ENCODE measurements around the gene TFPT.
A peak's percentile ranks its signal among the peaks of the same experiment; 100 is the strongest.

The TFPT gene

DNA sequence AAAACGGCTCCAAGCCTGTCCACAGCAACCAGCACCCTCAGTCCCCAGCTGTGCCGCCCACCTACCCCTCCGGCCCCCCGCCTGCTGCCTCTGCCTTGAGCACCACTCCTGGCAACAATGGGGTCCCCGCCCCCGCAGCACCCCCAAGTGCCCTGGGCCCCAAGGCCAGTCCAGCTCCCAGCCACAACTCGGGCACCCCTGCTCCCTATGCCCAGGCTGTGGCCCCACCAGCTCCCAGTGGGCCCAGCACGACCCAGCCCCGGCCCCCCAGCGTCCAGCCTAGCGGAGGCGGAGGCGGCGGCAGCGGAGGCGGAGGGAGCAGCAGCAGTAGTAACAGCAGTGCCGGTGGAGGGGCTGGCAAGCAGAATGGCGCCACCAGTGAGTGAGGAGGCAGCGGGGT lies 32.7 kb upstream of the TFPT start:
- no peak for DNase-seq (ENCODE audit: low read depth)

DNA sequence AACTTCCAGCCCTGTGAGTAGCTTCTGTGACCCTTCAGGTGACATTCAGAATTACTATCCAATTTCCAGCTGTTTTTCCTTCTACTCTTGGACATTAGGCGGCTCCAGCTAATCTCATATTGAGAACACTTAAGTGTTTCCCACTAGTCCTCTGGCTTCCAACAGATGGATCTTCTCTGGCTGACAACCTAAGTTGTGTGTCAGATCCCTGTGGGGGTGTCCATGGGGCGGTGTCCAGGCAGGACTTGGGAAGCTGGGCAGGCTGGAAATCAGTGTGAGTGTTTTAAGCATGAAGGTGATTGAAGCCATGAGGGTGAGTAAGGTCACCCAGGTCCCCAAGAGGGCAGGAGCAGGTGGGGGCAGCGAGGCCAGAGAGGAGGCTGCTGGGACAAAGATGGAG lies 32.2 kb upstream of the TFPT start:
- no peak for DNase-seq (ENCODE audit: low read depth)

DNA sequence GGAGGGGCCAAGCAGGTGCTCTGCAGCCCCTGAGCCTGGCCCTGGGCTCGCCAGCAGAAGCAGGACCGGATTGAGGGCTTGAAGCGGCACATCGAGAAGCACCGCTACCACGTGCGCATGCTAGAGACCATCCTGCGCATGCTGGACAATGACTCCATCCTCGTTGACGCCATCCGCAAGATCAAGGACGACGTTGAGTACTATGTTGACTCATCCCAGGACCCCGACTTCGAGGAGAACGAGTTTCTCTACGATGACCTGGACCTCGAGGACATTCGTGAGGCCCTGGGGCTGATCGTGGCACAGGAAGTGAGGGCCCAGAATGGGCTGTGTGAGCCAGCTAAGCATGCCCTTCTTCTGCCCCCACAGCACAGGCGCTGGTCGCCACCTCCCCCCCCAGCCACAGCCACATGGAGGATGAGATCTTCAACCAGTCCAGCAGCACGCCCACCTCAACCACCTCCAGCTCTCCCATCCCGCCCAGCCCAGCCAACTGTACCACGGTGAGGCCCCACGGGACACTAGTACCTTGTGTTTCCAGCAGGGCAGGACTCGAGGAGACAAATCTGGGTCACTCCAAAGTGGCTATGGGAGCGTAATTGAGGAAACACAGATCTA lies 30.2 kb upstream of the TFPT start:
- no peak for DNase-seq (ENCODE audit: low read depth)

GRCh38 chr19:54142166-54142780 lies 26.8 kb upstream of the TFPT start:
- no peak for DNase-seq (ENCODE audit: low read depth)

DNA sequence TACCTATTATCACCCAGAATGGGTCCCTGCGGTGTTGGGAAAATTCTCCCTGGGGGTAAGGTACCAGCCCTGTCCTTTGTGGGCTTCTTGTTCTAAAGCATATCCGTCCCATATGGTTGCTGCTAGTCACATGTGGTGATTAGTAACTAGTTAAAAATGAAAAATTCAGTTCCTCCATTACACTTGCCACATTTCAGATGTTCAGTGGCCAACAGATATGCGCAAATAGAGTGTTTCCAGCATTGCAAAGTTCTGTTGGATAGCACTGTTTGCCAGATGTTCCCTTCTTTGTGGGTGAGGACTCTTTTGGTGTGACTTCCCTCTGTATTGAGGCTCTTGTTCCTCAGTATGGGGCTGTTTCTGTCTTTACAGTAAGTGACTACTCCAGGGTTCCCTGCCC lies 25.9 kb upstream of the TFPT start:
- DNase-seq (ENCODE audit: low read depth): no peak

DNA sequence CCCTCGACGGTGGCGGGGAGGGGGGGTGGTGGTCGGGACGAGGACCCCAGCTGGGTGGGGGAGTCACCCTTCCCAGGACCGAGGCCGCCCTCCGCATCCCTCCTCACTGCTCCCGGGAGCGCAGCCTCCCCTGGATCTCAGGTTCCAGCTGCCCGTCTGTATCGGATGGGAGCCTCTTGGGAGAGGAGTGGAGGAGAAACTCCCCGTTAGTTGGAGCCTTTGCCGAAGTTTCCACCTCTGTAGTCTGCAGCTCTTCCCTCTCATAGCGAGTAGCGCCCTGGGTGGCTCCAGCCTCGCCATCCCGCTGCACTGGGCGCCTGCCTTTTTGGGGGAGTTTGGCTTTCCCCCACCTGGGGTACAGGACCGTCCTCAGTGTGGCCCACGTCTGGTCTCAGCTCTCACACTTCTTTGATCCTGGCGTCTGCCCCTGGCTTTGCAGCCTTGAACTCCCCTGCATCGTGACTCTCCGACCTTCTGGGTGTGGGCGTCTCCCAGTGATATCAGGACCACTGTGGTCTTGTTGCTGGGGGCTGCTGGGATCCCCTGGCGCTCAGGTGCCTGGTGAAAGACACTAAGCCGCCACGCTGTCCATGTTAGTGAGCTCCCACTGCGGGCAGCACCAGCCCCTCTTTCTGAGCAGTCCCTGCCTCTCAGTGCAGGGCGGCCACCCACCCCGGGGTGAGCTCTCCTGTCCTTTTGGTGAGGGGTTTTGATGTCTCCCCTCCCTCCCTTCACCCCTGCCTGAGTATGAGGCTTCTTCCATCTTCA lies 23.2 kb upstream of the TFPT start:
- no peak for DNase-seq (ENCODE audit: low read depth)

GRCh38 chr19:54137699-54138488 lies 22.4 kb upstream of the TFPT start, which contains the start of gene CNOT3:
Gene CNOT3, plus strand, starts transcription at chr19:54137762. Its CDS starts 5,217 bp downstream, at chr19:54142979.
- no peak for DNase-seq (ENCODE audit: low read depth)

GRCh38 chr19:54136864-54137698 lies 21.6 kb upstream of the TFPT start:
- peak; percentile 100 for DNase-seq (ENCODE audit: low read depth)

DNA sequence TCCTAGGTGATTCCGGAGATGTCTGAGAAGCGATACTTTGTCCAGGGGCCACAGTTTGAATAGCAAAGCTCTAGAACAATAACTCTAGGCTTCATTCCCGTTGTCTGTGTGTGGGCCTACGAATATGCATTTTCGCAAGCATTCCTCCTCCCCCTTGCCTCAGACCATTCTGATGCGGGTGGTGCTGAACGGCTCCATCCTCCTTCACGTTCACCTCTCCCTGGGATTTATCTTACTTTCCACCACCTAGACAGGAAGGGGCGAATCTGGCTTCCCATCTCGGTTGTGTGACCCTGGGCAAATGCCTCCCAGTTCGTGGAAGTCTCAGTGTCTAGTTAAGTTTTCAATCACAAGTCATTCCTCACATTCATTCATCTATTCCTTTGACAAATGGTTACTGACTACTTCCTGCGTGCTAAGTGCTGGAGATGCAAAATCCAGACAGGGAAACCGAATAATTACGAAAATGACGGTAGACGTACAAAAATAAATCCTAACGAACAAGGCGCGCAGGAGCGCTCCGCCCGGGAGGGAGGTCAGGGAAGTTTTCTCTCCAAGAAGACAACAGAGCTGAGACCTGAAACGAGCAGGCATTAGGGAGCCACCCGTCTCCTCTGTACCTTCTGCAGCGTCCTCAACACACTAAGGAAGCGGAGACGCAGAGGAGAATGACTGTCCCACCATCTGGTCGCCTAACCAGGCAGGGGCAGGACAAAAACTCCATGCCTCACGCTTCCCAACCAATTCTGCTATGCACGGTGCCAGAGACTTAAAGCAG lies 20.8 kb upstream of the TFPT start:
- no peak for DNase-seq (ENCODE audit: low read depth)

DNA sequence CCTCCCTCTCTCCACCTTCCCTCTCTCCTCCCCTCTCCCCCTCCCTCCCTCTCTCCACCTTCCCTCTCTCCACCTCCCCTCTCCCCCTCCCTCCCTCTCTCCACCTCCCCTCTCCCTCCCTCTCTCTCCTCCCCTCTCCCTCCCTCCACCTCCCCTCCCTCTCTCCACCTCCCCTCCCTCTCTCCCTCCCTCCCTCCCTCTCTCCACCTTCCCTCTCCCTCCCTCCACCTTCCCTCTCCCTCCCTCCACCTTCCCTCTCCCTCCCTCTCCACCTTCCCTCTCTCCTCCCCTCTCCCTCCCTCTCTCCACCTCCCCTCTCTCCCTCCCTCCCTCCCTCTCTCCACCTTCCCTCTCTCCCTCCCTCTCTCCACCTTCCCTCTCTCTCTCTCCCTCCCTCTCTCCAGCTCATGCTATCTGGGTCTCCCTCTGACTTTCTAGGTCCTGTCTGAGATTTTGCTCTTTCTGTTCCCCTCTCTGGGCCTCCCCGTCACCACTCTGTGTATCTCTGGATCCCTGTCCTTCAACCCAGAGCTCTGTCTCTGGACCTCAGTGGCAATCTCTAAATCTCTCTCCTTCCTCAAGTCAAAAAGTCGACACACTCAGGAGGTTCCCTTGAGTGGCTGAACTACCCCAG lies 18.6 kb upstream of the TFPT start:
- DNase-seq (ENCODE audit: low read depth): no peak

GRCh38 chr19:54133312-54133956 lies 18.0 kb upstream of the TFPT start:
- DNase-seq (ENCODE audit: low read depth): no peak

GRCh38 chr19:54129617-54129996 lies 14.2 kb upstream of the TFPT start:
- DNase-seq (ENCODE audit: low read depth): no peak

GRCh38 chr19:54128796-54129616 lies 13.5 kb upstream of the TFPT start:
- no peak for DNase-seq (ENCODE audit: low read depth)

DNA sequence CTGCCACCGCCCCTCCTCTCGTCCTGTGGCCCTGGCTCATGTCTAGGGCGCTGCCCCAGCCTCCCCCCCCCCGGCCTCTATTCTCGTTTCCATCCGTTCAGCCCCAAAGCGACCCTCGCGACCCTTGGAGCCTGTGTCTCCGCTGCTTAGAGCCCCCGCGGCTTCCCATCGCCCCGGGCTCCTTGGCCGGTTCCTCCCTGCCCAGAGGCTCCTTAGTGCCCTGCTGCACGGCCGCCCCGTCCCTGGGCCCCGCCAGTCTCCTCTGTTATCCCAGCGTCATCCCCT lies 12.9 kb upstream of the TFPT start:
- DNase-seq (ENCODE audit: low read depth): no peak

DNA sequence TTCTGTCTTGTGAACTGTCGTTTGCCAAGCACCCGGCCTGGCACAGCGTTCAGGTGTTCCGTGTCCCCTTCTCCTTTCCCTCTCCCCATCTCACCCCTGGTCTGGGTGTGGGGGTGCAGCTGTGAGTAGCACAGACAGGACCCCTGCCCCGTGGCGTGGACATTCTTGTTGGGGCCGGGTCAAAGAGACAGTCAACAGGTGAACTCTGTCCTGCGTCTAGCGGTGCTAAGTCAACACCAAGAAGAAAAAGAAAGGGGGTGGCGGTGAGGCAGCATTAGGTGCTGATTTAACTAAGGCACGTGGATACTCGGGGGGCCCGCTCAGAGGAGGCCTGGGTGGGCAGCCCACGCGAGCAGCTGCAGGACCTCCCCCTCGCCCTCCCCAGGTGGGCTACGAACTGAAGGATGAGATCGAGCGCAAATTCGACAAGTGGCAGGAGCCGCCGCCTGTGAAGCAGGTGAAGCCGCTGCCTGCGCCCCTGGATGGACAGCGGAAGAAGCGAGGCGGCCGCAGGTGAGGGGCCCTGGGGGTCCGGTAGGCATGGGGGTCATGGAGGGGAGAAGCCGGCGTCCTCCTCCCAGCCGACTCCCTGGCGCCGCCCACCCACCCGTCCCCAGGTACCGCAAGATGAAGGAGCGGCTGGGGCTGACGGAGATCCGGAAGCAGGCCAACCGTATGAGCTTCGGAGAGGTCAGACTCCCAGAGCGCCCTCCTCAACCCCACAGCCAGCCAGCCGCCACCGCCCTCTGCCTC lies 12.4 kb upstream of the TFPT start:
- no peak for DNase-seq (ENCODE audit: low read depth)

DNA sequence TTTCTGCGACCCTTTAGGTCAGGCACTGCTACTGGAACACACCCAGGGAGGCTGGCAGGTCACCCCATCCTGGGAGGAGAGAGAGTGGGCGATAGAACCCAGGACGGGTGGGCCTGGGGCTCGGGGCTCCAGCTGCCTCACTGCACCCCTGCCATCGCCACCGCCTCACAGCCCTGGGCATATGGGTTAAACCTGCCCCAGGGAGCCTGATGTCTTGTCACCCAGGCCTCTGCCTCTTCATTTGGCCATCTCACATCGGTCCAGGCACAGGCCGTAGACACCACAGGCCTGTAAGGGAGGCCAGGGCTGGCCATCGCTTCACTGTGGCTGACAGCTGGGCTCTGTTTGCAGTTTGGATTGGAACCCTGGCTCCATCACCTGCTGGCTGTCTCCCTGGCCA lies 10.3 kb upstream of the TFPT start:
- no peak for DNase-seq (ENCODE audit: low read depth)

- no peak for DNase-seq (ENCODE audit: low read depth)
Measured at GRCh38 chr19:54124393-54124792, 8.9 kb upstream of the TFPT start.

- DNase-seq (ENCODE audit: low read depth): no peak
Measured at GRCh38 chr19:54123682-54124081, 8.2 kb upstream of the TFPT start.

GRCh38 chr19:54121259-54121658 lies 5.8 kb upstream of the TFPT start:
- DNase-seq (ENCODE audit: low read depth): no peak

Measured in non-pigmented ciliary epithelial cell (primary cell).